Hematopoietic multipotent progenitor cell treated with erythropoietin and hydrocortisone succinate and interleukin-3 and kit ligand, for 6 days (in vitro differentiated cells): ENCODE measurements around the gene LRP5.
"Not testable (repeated sequence)": the region's sequence is repeated elsewhere in the genome, so short reads cannot be mapped to it uniquely, and the experiment has no call there.

ENCODE experiments used
- DNase-seq: peaks from one replicate; pipeline ENCODE4 v3.0.0-alpha.2; 2015

The LRP5 gene

GRCh38 chr11:68446046-68446725 is 133.8 kb downstream of the LRP5 start:
- no peak for DNase-seq

GRCh38 chr11:68447015-68447801 is 134.8 kb downstream of the LRP5 start:
- DNase-seq = peak; percentile 86

DNA sequence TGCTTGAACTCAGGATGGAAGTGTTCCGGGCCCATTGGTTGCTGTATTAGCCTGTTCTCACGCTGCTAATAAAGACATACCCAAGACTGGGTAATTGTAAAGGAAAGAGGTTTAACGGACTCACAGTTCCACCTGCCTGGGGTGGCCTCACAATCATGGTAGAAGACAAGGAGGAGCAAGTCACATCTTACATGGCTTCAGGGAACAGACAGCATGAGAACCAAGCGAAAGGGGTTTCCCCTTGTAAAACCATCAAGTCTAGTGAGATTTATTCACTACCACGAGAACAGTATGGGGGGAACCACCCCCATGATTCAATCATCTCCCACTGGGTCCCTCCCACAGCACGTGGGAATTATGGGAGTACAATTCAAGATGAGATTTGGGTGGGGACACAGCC is 135.5 kb downstream of the LRP5 start:
- DNase-seq = not testable (repeated sequence)

DNA sequence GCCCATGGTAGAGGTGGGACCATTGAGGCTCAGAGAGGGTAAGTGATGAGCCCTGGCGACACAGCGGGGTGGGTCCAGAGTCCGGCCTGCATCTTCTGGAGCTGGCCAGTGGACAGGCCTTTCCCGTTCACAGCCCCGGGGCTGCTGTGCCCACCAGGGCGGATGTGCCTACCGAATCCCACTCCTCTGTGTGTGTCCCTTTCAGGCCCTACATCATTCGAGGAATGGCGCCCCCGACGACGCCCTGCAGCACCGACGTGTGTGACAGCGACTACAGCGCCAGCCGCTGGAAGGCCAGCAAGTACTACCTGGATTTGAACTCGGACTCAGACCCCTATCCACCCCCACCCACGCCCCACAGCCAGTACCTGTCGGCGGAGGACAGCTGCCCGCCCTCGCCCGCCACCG is 136.2 kb downstream of the LRP5 start:
- DNase-seq = no peak

- DNase-seq = no peak
Measured at GRCh38 chr11:68449951-68450350, 137.6 kb downstream of the LRP5 start.

- no peak for DNase-seq
Measured at GRCh38 chr11:68450711-68451110, 138.3 kb downstream of the LRP5 start.

GRCh38 chr11:68454767-68455166 is 142.4 kb downstream of the LRP5 start:
- no peak for DNase-seq

DNA sequence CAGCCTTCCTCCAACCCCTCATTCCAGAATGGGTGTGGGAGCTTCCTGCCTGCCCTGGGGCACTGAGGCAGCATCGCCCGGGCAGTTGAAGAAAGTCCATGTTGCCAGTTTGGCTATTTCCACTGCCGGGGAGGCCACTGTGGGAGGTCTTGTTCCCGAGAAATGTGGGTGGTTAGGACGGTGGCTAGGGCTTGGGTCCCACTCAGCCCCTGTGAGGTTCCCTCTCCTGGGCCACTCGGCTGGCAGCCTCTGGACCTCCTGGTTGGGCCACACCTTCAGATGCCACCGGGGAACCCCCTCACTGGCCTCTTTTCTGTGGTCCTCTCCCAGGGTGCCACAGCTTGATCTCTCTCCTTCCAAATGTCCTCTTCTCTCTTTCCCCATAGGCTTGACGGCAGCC is 143.1 kb downstream of the LRP5 start:
- DNase-seq = no peak

DNA sequence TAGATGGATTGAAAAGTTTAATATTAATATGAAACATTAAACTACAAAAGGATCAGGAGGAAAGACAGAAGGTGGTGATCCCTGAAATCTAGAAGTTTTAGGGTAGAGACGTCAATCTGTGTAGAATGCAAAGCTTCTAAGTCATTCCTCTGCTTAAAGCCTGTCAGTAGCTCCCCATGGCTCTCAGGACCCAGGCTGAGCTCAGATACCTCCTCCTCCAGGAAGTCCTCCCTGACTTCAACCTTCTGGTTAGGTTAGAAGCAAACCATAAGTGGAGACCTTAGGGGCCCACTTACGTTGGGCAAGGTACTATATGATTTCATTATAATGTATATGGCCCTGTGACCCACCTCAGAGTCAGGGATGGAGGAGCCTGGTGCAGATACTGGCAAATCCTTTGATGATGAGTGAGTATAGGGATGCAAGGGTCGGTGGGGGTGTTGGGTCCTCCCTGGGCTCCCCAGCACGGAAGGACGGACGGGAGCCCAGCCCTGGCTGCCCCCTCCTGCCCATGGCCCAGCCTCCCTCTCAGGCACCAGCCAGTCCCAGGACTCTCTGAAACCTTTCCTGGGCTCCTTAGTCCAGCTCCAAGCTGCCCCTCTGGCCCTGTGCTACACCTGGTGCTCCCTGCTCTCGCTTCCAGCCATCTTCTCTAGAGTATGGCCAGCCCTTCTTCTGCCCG is 145.0 kb downstream of the LRP5 start:
- no peak for DNase-seq

- DNase-seq = no peak
Measured at GRCh38 chr11:68457898-68458249, 145.5 kb downstream of the LRP5 start.

DNA sequence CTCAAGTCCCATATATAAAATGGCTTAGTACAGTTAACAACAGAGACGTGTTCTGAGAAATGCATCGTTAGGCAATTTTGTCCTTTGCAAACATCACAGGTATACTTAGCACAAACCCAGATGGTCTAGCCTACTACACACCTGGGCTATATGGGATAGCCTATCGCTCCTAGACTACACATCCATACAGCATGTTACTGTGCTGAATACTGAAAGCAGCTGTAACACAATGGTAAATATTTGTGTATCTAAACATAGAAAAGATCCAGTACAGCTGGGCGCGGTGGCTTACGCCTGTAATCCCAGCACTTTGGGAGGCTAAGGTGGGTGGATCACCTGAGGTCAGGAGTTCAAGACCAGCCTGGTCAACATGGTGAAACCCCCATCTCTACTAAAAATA is 145.9 kb downstream of the LRP5 start:
- DNase-seq = not testable (repeated sequence)

- DNase-seq = peak; percentile 100
Measured at GRCh38 chr11:68459886-68460740, 147.7 kb downstream of the LRP5 start.

- peak; percentile 47 for DNase-seq
Measured at GRCh38 chr11:68460741-68461574, 148.6 kb downstream of the LRP5 start, which contains the start of gene PPP6R3. TSS of gene PPP6R3 (plus strand) at chr11:68460752. CDS start at chr11:68537665, 76,913 bp downstream.

DNA sequence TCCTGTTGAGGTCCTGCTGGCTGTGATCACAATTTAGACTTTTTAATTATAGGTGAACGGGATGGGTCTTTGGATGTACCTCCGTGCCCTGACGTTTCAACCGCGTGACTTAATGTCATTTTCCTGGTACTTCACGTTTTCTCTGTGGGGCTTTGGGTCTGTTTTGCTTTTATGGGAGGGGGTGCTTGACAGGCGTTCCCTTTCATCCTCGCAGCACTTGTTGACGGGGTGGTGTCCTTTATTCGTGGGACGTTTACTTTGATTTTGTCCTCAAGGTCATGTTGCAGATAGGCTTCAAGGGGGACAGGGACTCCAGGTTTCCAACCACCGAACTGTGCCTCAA is 149.2 kb downstream of the LRP5 start:
- DNase-seq = no peak

DNA sequence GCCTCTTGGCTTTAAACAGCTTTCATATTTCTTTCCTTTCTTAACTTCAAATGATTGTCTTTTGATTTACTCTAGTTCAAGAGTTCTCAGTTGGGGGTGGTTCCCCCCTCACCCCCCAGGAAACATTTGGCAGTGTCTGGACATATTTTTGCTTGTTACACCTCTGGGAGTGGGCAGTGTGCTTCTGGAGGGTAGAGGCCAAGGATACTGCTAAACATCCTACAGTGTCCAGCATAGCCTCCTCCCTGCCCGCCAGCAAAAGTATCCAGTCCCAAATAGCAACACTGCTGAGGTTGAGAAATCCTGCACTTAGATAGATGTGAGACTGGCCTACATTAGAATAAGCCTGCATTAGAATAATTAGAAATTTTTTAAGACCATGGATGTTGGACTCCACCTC is 151.3 kb downstream of the LRP5 start:
- no peak for DNase-seq

DNA sequence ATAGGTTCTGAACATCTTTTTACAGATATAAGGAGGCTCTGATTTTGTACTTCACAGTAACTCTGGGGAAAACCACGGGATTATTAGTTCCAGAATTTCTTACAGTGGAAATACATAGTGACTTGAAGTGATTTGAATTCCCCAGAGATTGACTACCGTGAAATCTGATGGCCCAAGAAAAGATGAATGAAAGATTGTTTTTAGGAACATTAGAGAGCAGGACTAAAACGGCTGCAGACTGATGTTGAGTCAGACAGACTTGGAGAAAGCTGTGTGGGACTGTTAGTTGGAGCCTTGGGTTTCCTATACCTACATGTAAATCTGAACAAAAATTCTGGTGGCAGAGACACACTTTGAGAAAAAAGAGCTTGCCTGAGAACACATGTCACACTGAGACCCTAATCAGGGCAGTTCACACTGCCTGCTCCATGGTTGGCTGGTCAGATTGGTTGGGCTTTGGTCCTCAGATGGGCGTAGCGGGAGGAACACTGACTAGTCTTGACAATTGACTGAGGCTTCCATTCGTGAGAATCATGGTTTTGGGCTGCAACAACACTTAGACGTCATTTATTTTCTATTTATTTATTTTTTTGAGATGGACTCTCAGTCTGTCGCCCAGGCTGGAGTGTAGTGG is 154.9 kb downstream of the LRP5 start:
- DNase-seq = no peak

DNA sequence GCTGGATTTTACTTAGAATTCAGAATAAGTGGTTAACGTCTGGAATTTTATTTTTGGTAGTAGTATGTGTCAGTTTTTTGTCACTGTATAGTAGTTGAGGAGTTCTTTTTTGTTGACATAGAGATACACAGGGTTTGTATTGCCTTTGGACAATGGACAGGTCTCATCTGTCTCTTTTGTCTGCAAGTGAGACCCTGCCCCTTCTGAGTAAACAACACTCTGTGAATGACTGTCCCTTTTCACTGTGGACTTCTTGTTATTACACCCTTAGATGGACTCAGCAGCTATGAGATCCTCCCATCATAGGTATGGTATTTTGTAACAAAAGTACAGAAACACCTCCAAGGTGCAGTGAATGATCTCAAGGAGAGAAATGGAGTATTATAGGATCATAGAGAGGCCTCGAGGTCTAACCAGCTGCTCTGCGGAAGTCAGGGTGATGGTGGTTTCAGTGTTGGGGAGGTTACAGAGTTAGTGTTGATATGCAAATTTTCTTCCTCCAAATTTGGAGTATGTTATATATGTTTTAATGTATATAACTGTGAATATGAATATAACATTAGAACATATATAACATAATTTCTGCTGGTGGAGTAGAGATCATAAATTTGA is 155.9 kb downstream of the LRP5 start:
- no peak for DNase-seq

GRCh38 chr11:68469122-68469521 is 156.7 kb downstream of the LRP5 start:
- peak; percentile 37 for DNase-seq

DNA sequence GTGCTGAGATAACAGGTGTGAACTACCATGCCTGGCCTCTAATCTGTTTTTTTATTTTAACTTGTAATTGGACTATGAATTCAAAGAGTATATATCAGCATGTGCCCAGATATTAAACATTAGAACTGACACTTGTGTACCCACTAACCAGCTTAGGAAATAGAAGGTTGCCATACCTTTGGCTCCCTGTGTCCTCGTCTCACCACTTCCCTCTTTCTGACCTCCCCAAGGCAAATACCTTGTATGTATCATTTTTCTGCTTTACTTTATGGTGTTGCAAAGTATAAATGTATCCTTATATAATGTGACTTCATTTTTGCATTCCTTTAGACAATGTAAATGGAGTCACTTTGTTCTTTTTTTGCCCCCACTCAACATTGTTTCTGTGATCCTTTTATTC is 157.3 kb downstream of the LRP5 start:
- DNase-seq = no peak

- peak; percentile 43 for DNase-seq
Measured at GRCh38 chr11:68470304-68470811, 158.0 kb downstream of the LRP5 start.
